Nephron (organoid): Measurements from ENCODE around the gene ADD3.
A peak's percentile ranks its signal among the peaks of the same experiment; 100 is the strongest.

Experiments
- H3K27ac Mint-ChIP-seq, 3 experiments: 2 replicates each; pipeline ENCODE4 v1.8.0; 2020; ENCODE audit warnings: mixed read lengths in 3 of 3, mild to moderate bottlenecking in 2 of 3, moderate library complexity in 1 of 3
- H3K27me3 Mint-ChIP-seq: 2 replicates; pipeline ENCODE4 v1.8.0; 2021; ENCODE audit warnings: low read depth, mild to moderate bottlenecking, moderate library complexity, mixed read lengths
- H3K36me3 Mint-ChIP-seq: 2 replicates; pipeline ENCODE4 v1.8.0; 2020; ENCODE audit warnings: low read depth, mixed read lengths
- H3K4me1 Mint-ChIP-seq: 2 replicates; pipeline ENCODE4 v1.8.0; 2020; ENCODE audit warnings: mixed read lengths
- H3K4me3 Mint-ChIP-seq, 3 experiments: 2 replicates each; pipeline ENCODE4 v1.8.0; 2020; ENCODE audit warnings: mild to moderate bottlenecking in 3 of 3, mixed read lengths in 3 of 3, moderate library complexity in 2 of 3
- H3K9me3 Mint-ChIP-seq: 2 replicates; pipeline ENCODE4 v1.8.0; 2020; ENCODE audit warnings: mixed read lengths
- TF ChIP-seq, protein P1 (sequence below), 3 experiments: fragments of 200-600 bp; sonication (generic); IDR thresholded peaks; one replicate each; pipeline ENCODE4 v1.5.0; 2021; ENCODE audit warnings: antibody characterized with exemption in 3 of 3; ENCODE audit not compliant: unreplicated experiment in 3 of 3

The ADD3 gene

GRCh38 chr10:110076559-110077318 is 69.0 kb downstream of the ADD3 start:
- H3K36me3 Mint-ChIP-seq = no peaks in the 10 kb centered on the region
- no peaks in the 10 kb centered on the region for H3K9me3 Mint-ChIP-seq
- no peaks in the 10 kb centered on the region for H3K27me3 Mint-ChIP-seq
- H3K4me3 Mint-ChIP-seq = peak overlapping the region in 2 of 3 experiments; percentile 12 to 58
- H3K4me1 Mint-ChIP-seq = peaks cover 65% of the 10 kb centered on the region
- TF ChIP-seq, protein P1, sequence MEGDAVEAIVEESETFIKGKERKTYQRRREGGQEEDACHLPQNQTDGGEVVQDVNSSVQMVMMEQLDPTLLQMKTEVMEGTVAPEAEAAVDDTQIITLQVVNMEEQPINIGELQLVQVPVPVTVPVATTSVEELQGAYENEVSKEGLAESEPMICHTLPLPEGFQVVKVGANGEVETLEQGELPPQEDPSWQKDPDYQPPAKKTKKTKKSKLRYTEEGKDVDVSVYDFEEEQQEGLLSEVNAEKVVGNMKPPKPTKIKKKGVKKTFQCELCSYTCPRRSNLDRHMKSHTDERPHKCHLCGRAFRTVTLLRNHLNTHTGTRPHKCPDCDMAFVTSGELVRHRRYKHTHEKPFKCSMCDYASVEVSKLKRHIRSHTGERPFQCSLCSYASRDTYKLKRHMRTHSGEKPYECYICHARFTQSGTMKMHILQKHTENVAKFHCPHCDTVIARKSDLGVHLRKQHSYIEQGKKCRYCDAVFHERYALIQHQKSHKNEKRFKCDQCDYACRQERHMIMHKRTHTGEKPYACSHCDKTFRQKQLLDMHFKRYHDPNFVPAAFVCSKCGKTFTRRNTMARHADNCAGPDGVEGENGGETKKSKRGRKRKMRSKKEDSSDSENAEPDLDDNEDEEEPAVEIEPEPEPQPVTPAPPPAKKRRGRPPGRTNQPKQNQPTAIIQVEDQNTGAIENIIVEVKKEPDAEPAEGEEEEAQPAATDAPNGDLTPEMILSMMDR (IDR thresholded peaks at IDR 0.05; ENCODE audit: unreplicated experiment in 3 of 3) = no peak
- H3K27ac Mint-ChIP-seq = peak overlapping the region; percentile 87 to 93 (median 91)

DNA sequence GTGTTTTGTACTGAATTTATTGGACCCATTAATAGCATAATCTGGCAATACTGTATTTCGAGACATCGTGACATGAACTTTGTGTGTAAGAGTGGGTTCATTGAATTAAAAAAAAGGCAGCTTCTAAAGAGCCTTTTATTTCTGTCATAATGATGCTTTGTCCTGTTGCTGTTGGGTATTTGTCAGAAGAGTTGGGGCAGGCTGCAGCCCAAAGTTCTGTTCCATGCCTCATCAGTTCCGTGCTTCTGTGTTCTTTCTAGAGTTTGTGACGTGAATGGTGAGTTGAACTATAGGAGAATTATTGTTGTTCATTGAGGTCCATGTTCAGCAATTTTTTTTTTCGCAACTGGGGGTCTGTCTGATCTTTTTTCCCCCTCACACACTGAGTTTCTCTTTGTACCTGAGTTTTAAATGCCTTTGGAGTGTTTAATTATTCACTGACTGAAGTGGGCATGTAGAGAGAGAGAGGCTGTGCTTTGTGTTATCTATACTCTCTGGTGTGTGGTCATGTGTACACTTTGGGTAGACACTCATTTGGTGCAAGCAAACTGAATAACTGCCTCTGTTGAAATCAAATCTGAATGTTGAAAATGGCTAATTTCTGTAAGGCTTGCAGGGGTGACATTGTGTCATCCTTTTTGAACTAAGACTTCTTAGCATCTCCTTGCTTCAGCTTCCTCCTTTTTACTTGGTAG is 69.8 kb downstream of the ADD3 start:
- peaks cover 67% of the 10 kb centered on the region for H3K4me1 Mint-ChIP-seq
- no peaks in the 10 kb centered on the region for H3K27me3 Mint-ChIP-seq
- H3K4me3 Mint-ChIP-seq = peak overlapping the region in 1 of 3 experiments; percentile 50
- no peaks in the 10 kb centered on the region for H3K9me3 Mint-ChIP-seq
- H3K36me3 Mint-ChIP-seq = no peaks in the 10 kb centered on the region
- H3K27ac Mint-ChIP-seq = peak overlapping the region; percentile 87 to 93 (median 91)
- TF ChIP-seq, protein P1 (IDR thresholded peaks at IDR 0.05; ENCODE audit: unreplicated experiment in 3 of 3) = no peak

- H3K9me3 Mint-ChIP-seq = no peaks in the 10 kb centered on the region
- no peak overlapping the region for H3K4me3 Mint-ChIP-seq
- H3K36me3 Mint-ChIP-seq = no peaks in the 10 kb centered on the region
- no peaks in the 10 kb centered on the region for H3K27me3 Mint-ChIP-seq
- H3K4me1 Mint-ChIP-seq = peaks cover 73% of the 10 kb centered on the region
- TF ChIP-seq, protein P1 (IDR thresholded peaks at IDR 0.05; ENCODE audit: unreplicated experiment in 3 of 3) = no peak
- peak overlapping the region; percentile 87 to 93 (median 91) for H3K27ac Mint-ChIP-seq
Observed at GRCh38 chr10:110078317-110078716, 70.5 kb downstream of the ADD3 start.

GRCh38 chr10:110081911-110082310 is 74.1 kb downstream of the ADD3 start:
- TF ChIP-seq, protein P1 (IDR thresholded peaks at IDR 0.05; ENCODE audit: unreplicated experiment in 3 of 3) = no peak
- Mint-ChIP-seq H3K27ac (peak overlapping the region in 2 of 3 experiments; percentile 55 to 60), H3K36me3 (peaks cover 11% of the 10 kb centered on the region), H3K4me3 (no peak overlapping the region), H3K4me1 (peaks cover 52% of the 10 kb centered on the region), H3K9me3 (no peaks in the 10 kb centered on the region), H3K27me3 (no peaks in the 10 kb centered on the region)

GRCh38 chr10:110083884-110084283 is 76.1 kb downstream of the ADD3 start:
- no peaks in the 10 kb centered on the region for H3K9me3 Mint-ChIP-seq
- H3K4me1 Mint-ChIP-seq = peaks cover 50% of the 10 kb centered on the region
- peaks cover 11% of the 10 kb centered on the region for H3K36me3 Mint-ChIP-seq
- H3K27me3 Mint-ChIP-seq = no peaks in the 10 kb centered on the region
- H3K27ac Mint-ChIP-seq = peak overlapping the region; percentile 68 to 87 (median 71)
- TF ChIP-seq, protein P1 (IDR thresholded peaks at IDR 0.05; ENCODE audit: unreplicated experiment in 3 of 3) = no peak
- H3K4me3 Mint-ChIP-seq = no peak overlapping the region
